OCI-LY7 (cell line): Measurements from ENCODE around the gene SNCAIP.

Source experiments
- CTCF ChIP-seq: fragments of 200-600 bp; sonication (generic); conservative IDR thresholded peaks from 2 replicates; pipeline ENCODE4 v1.5.1; 2014; ENCODE audit warnings: mild to moderate bottlenecking, antibody characterized with exemption, low read length, moderate library complexity, mixed read lengths
- EZH2phosphoT487 ChIP-seq: fragments of 200-600 bp; sonication (generic); IDR thresholded peaks from 2 replicates; pipeline ENCODE4 v1.6.1; 2018; ENCODE audit warnings: low read depth, borderline replicate concordance, mild to moderate bottlenecking, mixed run types, antibody characterized with exemption, low read length, moderate library complexity, mixed read lengths

GRCh38 chr5:122352331-122352730 lies 40.3 kb downstream of the SNCAIP start:
- TF ChIP-seq CTCF (no peak), EZH2phosphoT487 (no peak)
